ENCODE data around the gene DSCAM. TPM values are rescaled to one million over a fixed set of nuclear protein-coding genes. Genes with fewer than 3 reads are reported as not detected.

DSCAM gene
- total RNA-seq, 1 donor from 2014 or later, result 0.06 TPM

DNA sequence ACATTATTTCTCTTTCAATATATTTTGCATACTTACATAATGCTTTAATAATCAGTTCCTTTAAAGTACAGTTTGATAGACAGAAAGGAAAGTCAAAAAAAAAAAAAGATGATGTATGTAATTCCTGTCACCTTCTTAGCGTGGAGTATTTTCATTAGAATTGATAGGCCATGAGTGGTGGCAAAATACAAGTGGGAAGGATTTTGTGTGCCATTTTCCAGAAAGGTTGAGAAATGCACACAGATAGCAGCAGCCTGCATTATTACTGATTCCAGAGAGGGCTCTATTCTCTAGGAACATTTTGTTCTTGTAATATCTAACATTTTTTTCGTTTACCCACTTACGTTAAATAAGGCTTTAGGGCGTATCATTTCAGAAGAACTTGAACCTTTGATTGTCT is 475.6 kb downstream of the DSCAM start:
- no peak for DNase-seq (ENCODE audit: low read depth)
- TF ChIP-seq, protein P1, sequence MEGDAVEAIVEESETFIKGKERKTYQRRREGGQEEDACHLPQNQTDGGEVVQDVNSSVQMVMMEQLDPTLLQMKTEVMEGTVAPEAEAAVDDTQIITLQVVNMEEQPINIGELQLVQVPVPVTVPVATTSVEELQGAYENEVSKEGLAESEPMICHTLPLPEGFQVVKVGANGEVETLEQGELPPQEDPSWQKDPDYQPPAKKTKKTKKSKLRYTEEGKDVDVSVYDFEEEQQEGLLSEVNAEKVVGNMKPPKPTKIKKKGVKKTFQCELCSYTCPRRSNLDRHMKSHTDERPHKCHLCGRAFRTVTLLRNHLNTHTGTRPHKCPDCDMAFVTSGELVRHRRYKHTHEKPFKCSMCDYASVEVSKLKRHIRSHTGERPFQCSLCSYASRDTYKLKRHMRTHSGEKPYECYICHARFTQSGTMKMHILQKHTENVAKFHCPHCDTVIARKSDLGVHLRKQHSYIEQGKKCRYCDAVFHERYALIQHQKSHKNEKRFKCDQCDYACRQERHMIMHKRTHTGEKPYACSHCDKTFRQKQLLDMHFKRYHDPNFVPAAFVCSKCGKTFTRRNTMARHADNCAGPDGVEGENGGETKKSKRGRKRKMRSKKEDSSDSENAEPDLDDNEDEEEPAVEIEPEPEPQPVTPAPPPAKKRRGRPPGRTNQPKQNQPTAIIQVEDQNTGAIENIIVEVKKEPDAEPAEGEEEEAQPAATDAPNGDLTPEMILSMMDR (conservative IDR thresholded peaks at IDR 0.05; ENCODE audit: low read depth, low read length), result no peak
- H3K4me3 ChIP-seq (ENCODE audit: low read depth, low read length), result no peak overlapping the region

- TF ChIP-seq, protein P1 (conservative IDR thresholded peaks at IDR 0.05; ENCODE audit: low read depth, low read length), result no peak
- H3K4me3 ChIP-seq (ENCODE audit: low read depth, low read length), result no peak overlapping the region
- DNase-seq (ENCODE audit: low read depth), result no peak
Measured at GRCh38 chr21:40356644-40357043, 490.3 kb downstream of the DSCAM start.

- no peak for DNase-seq (ENCODE audit: low read depth)
- TF ChIP-seq, protein P1 (conservative IDR thresholded peaks at IDR 0.05; ENCODE audit: low read depth, low read length), result no peak
Measured at GRCh38 chr21:40355076-40355475, 491.9 kb downstream of the DSCAM start.

GRCh38 chr21:40351006-40351405 is 496.0 kb downstream of the DSCAM start:
- TF ChIP-seq, protein P1 (conservative IDR thresholded peaks at IDR 0.05; ENCODE audit: low read depth, low read length), result no peak
- DNase-seq (ENCODE audit: low read depth), result no peak
- H3K4me3 ChIP-seq (ENCODE audit: low read depth, low read length), result no peak overlapping the region

More at GRCh38 chr21:40355076-40355475, 491.9 kb downstream of the DSCAM start:
- no peak overlapping the region for H3K4me3 ChIP-seq (ENCODE audit: low read depth, low read length)

DNA sequence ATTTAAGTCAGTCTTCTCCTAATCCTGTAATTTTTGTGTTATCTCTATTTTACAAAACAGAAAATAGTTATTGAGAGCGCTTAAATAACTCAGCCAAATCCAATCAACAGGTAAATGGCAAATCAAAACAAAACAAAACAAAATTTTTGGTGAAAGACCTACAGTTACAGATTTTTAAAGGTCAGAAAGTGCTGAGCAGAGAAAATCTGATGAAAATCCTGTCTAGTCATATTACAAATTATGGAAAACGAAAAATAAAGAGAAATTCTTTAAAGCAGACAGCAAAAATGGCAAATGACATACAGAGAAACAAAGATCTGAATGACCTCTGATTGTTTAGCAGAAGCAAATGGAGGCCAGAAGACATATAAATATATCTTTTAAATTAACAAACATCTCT is 497.4 kb downstream of the DSCAM start:
- no peak overlapping the region for H3K4me3 ChIP-seq (ENCODE audit: low read depth, low read length)
- TF ChIP-seq, protein P1 (conservative IDR thresholded peaks at IDR 0.05; ENCODE audit: low read depth, low read length), result no peak
- no peak for DNase-seq (ENCODE audit: low read depth)

- TF ChIP-seq, protein P1 (conservative IDR thresholded peaks at IDR 0.05; ENCODE audit: low read depth, low read length), result no peak
- DNase-seq (ENCODE audit: low read depth), result no peak
- H3K4me3 ChIP-seq (ENCODE audit: low read depth, low read length), result no peak overlapping the region
Measured at GRCh38 chr21:40345711-40346321, 501.1 kb downstream of the DSCAM start.

GRCh38 chr21:40340357-40340756 is 506.6 kb downstream of the DSCAM start:
- TF ChIP-seq, protein P1 (conservative IDR thresholded peaks at IDR 0.05; ENCODE audit: low read depth, low read length), result no peak
- H3K4me3 ChIP-seq (ENCODE audit: low read depth, low read length), result no peak overlapping the region
- DNase-seq (ENCODE audit: low read depth), result no peak

All from epithelial cell of proximal tubule (primary cell).